ENCODE measurements around the gene CSRNP3.

- TF ChIP-seq TP53 (CRISPR knock-in tag; IDR thresholded peaks at IDR 0.05) (no peak), MAFK (IDR thresholded peaks at IDR 0.05; ENCODE audit: partially characterized antibody) (no peak), POLR2A (IDR thresholded peaks at IDR 0.05; ENCODE audit: low read length) (no peak), SREBF2 (IDR thresholded peaks at IDR 0.05) (no peak), RCOR1 (IDR thresholded peaks at IDR 0.05; ENCODE audit: low read depth, low read length) (no peak), CTCF (IDR thresholded peaks at IDR 0.05) (no peak), CHD2 (IDR thresholded peaks at IDR 0.05; ENCODE audit: low read length, partially characterized antibody) (no peak), PHF8 (IDR thresholded peaks at IDR 0.05; ENCODE audit: borderline replicate concordance, low read depth) (no peak)
- TF ChIP-seq, protein P1, sequence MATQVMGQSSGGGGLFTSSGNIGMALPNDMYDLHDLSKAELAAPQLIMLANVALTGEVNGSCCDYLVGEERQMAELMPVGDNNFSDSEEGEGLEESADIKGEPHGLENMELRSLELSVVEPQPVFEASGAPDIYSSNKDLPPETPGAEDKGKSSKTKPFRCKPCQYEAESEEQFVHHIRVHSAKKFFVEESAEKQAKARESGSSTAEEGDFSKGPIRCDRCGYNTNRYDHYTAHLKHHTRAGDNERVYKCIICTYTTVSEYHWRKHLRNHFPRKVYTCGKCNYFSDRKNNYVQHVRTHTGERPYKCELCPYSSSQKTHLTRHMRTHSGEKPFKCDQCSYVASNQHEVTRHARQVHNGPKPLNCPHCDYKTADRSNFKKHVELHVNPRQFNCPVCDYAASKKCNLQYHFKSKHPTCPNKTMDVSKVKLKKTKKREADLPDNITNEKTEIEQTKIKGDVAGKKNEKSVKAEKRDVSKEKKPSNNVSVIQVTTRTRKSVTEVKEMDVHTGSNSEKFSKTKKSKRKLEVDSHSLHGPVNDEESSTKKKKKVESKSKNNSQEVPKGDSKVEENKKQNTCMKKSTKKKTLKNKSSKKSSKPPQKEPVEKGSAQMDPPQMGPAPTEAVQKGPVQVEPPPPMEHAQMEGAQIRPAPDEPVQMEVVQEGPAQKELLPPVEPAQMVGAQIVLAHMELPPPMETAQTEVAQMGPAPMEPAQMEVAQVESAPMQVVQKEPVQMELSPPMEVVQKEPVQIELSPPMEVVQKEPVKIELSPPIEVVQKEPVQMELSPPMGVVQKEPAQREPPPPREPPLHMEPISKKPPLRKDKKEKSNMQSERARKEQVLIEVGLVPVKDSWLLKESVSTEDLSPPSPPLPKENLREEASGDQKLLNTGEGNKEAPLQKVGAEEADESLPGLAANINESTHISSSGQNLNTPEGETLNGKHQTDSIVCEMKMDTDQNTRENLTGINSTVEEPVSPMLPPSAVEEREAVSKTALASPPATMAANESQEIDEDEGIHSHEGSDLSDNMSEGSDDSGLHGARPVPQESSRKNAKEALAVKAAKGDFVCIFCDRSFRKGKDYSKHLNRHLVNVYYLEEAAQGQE (IDR thresholded peaks at IDR 0.05) = no peak
- TF ChIP-seq, protein P2, sequence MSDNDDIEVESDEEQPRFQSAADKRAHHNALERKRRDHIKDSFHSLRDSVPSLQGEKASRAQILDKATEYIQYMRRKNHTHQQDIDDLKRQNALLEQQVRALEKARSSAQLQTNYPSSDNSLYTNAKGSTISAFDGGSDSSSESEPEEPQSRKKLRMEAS (IDR thresholded peaks at IDR 0.05) = no peak
These were observed 224.3 kb downstream of the CSRNP3 start for GRCh38 chr2:165693838-165694237.
